Breast epithelium (tissue), 3 donors: ENCODE data around the gene LPAR2.

Source experiments
- CTCF ChIP-seq, 3 donors: fragments of 450-650 bp; IDR thresholded peaks; one replicate each; pipeline ENCODE4 v1.5.1; 2016 to 2017; ENCODE audit warnings: antibody characterized with exemption in 3 of 3, mild to moderate bottlenecking in 3 of 3, moderate library complexity in 3 of 3
- POLR2A ChIP-seq: fragments of 450-650 bp; IDR thresholded peaks from one replicate; pipeline ENCODE4 v1.6.1; 2016; ENCODE audit warnings: antibody characterized with exemption, mild to moderate bottlenecking, moderate library complexity
- POLR2AphosphoS5 ChIP-seq, 3 donors: sonication (generic); formaldehyde crosslinking; IDR thresholded peaks; one replicate each; pipeline ENCODE4 v1.6.1; 2017; ENCODE audit warnings: antibody characterized with exemption in 3 of 3

GRCh38 chr19:19670070-19670551 lies 42.1 kb upstream of the LPAR2 start:
- no peak for TF ChIP-seq POLR2A
- TF ChIP-seq CTCF (IDR thresholded peaks at IDR 0.05): no peak
- no peak for TF ChIP-seq POLR2AphosphoS5 (IDR thresholded peaks at IDR 0.05)
